ENCODE data around the gene ARHGEF19. TPM values are rescaled to one million over a fixed set of nuclear protein-coding genes. Genes with fewer than 3 reads are reported as not detected.
A peak's percentile ranks its signal among the peaks of the same experiment; 100 is the strongest.

ARHGEF19 gene
- total and polyA plus RNA-seq, 2 of the 13 experiments (the other 11 are each of a cell fraction or from before 2014, with no cell fraction given) = 1.7 to 1.8 TPM

GRCh38 chr1:16184557-16185303, 27.7 kb downstream of the ARHGEF19 start (continued):
- TF ChIP-seq SP2 (CRISPR knock-in tag; IDR thresholded peaks at IDR 0.05) = no peak
- TF ChIP-seq SMARCC2 (IDR thresholded peaks at IDR 0.05) = no peak

- H3K4me1 ChIP-seq (ENCODE audit: insufficient read depth, low read length) = peaks cover 84% of the 10 kb centered on the region
- H3K9ac ChIP-seq (ENCODE audit: insufficient read depth, low read depth, low read length) = no peak overlapping the region
- DNase-seq (ENCODE audit: low spot score) (no peak), FAIRE-seq (no peak), ATAC-seq (no peak)
- in situ Hi-C loops (cut with HindIII; ENCODE audit: extremely low pct_ligation_motif_present, low pct_unique_long_range_greater_than_20kb) = loop anchor here (5.0 kb wide), 2 partner anchors 37 to 107 kb away; no protein-coding TSS in a partner anchor
- WGBS (ENCODE audit: low lambda C conversion rate) = 40% methylated on average over 11 of the region's 19 CpGs
- H3K4me2 ChIP-seq (ENCODE audit: low read depth, low read length) = peak overlapping the region; percentile 46; the same call in 1 of the 2 replicates
- 0 out of 2 replicates have a peak, but pooled peaks have one; percentile 16 for TF ChIP-seq NRL (CRISPR knock-in tag; IDR thresholded peaks at IDR 0.05; ENCODE audit: borderline replicate concordance)
- peak; percentile 99 for TF ChIP-seq ZNF768 (CRISPR knock-in tag; IDR thresholded peaks at IDR 0.05)
- 0 out of 2 replicates have a peak, but pooled peaks have one; percentile 17 for TF ChIP-seq CBFB (CRISPR knock-in tag; IDR thresholded peaks at IDR 0.05)
- 0 out of 2 replicates have a peak, but pooled peaks have one; percentile 18 for TF ChIP-seq BCL6 (CRISPR knock-in tag; IDR thresholded peaks at IDR 0.05)
- 0 out of 2 replicates have a peak, but pooled peaks have one; percentile 4 for TF ChIP-seq ZNF891 (CRISPR knock-in tag; IDR thresholded peaks at IDR 0.05)
- peak; percentile 87 for TF ChIP-seq ZMYM3 (CRISPR knock-in tag; IDR thresholded peaks at IDR 0.05)
- TF ChIP-seq ZNF326 (CRISPR knock-in tag; IDR thresholded peaks at IDR 0.05; ENCODE audit: borderline replicate concordance) = no peak
- TF ChIP-seq SP140L (CRISPR knock-in tag; IDR thresholded peaks at IDR 0.05; ENCODE audit: borderline replicate concordance) = no peak
- TF ChIP-seq KDM1A (CRISPR knock-in tag; IDR thresholded peaks at IDR 0.05) = peak; percentile 73; the same call in 1 of the 2 replicates
- TF ChIP-seq RCOR2 (CRISPR knock-in tag; IDR thresholded peaks at IDR 0.05) = peak; percentile 56; the same call in 1 of the 2 replicates
- 0 out of 2 replicates have a peak, but pooled peaks have one; percentile 35 for TF ChIP-seq NFKB2 (CRISPR knock-in tag; IDR thresholded peaks at IDR 0.05; ENCODE audit: borderline replicate concordance)
- no peak for TF ChIP-seq ZNF788 (CRISPR knock-in tag; IDR thresholded peaks at IDR 0.05; ENCODE audit: borderline replicate concordance)
- no peak overlapping the region for H3K27ac ChIP-seq (ENCODE audit: extremely low read length, insufficient read depth, low read length)
- intact Hi-C loops (cut with micrococcal nuclease; ENCODE audit: unreplicated experiment) = no loop called here
- ChIA-PET CTCF (ENCODE audit: low intra/inter-chr PET ratio, low total read pairs) (no interaction called here), POLR2A (interaction anchor here (1.1 to 4.5 kb wide), 6 partner anchors 20 to 105 kb away, joined by 3 to 51 read pairs (median 14); partner anchors contain the start of gene EPHA2)
- BruUV-seq (replicated peaks) = no TSS peak
- H4K20me1 ChIP-seq (ENCODE audit: insufficient read depth, low read length) = no peaks in the 10 kb centered on the region
- no peak overlapping the region for H2AFZ ChIP-seq (ENCODE audit: low read length)
- no peaks in the 10 kb centered on the region for H3K36me3 ChIP-seq (replicated peaks in 1 of 2; ENCODE audit: control insufficient read depth in 1 of 2, insufficient read depth in 2 of 2, low read length in 2 of 2)
- no peaks in the 10 kb centered on the region for H3K27me3 ChIP-seq (ENCODE audit: control insufficient read depth in 1 of 2, insufficient read depth in 2 of 2, low read length in 2 of 2)
- no peaks in the 10 kb centered on the region for H3K9me3 ChIP-seq (ENCODE audit: low read length)
- no peaks in the 10 kb centered on the region for H3K79me2 ChIP-seq (ENCODE audit: insufficient read depth, low read length)
- no peak overlapping the region; a peak in 1 of 6 replicates for H3K4me3 ChIP-seq (replicated peaks in 1 of 3; ENCODE audit: insufficient read depth in 1 of 3, low read depth in 2 of 3, low read length in 3 of 3)
Observed at GRCh38 chr1:16183765-16184556, 28.5 kb downstream of the ARHGEF19 start.

Measured in HepG2 (cell line).